ENCODE data around the gene MPV17L.
"Not testable (repeated sequence)": the region's sequence is repeated elsewhere in the genome, so short reads cannot be mapped to it uniquely, and the experiment has no call there.

MPV17L gene

GRCh38 chr16:15453296-15453695 lies 57.7 kb downstream of the MPV17L start:
- not testable (repeated sequence) for DNase-seq

DNA sequence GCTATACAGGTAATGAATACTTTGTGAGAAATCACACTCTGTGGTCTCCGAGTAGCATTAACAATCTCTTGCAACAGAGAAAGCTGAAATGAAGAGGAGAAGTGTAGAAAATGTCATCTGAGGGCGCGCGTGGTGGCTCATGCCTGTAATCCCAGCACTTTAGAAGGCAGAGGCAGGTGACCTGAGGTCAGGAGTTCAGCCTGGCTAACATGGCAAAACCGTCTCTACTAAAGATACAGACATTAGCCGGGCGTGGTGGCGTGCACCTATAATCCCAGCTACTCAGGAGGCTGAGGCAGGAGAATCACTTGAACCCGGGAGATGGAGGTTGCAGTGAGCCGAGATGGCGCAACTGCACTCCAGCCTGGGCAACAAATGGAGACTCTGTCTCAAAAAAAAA lies 59.4 kb downstream of the MPV17L start:
- not testable (repeated sequence) for DNase-seq

DNA sequence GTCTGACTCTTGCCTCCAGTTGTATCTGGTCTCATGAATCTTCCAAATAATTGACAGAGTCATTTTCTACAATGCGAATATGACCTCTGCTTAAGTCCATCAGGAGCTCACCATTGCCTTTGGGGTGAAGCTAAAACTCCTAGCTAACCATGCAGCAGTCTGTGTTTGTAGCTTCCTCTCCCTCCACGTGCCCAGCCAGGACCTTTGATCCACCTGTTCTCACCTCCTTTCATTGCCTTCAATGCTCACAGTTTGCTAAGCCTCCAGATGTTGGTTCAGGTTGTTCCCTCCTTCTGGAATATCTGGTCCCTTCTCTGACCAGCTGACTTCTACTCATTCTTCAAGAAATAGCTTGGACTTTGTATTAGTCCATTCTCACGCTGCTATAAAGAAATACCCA lies 61.8 kb downstream of the MPV17L start:
- no peak for DNase-seq

DNA sequence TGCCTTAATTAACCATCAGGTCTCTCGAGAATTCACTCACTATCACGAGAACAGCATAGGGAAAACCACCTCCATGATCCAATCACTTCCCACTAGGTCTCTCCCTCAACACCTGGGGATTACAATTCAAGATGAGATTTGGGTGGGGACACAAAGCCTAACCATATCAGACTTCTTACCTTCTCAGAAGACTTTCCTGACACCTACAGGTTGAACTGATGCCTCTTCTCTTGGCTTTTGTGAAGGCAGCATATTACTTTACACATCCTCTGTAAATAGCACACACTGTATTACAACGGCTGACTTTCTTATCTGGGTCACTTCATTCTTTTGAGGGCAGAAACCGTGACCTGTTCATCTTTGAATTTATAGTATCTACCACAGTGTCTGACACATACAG lies 62.4 kb downstream of the MPV17L start:
- no peak for DNase-seq

DNA sequence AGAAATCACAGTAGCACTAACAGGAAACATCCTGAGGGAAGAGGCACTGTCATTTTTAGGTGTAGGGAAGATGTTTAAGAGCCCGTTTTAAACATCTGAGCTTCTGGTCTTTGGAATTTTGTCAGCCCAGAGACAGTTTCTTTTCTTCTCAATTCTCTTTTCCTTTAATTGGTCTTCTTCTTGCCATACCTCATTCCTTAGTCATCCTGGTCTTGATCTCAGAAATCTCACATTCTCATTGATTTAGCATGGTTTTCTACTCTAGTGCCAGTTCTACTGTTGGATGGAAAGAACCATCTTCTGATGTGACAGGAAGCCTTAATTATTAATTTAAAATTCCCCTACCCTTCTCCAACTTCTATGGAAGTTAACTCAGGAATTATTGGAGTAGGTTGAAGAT lies 64.2 kb downstream of the MPV17L start:
- DNase-seq = no peak

GRCh38 chr16:15460601-15461000 lies 65.0 kb downstream of the MPV17L start:
- no peak for DNase-seq

- DNase-seq = no peak
Measured at GRCh38 chr16:15461376-15461775, 65.8 kb downstream of the MPV17L start.
